HepG2 (cell line): ENCODE data around the gene HCFC1R1. TPM values are rescaled to one million over a fixed set of nuclear protein-coding genes. Genes with fewer than 3 reads are reported as not detected.
A peak's percentile ranks its signal among the peaks of the same experiment; 100 is the strongest.

Experiments used
- CHD4 ChIP-seq: fragments of 200-600 bp; sonication (generic); IDR thresholded peaks from 2 replicates; pipeline ENCODE4 v1.7.0; 2017; ENCODE audit warnings: mild to moderate bottlenecking, low read length, borderline replicate concordance
- IRX3 ChIP-seq: sonication (generic); formaldehyde crosslinking; IDR thresholded peaks from 2 replicates; pipeline ENCODE4 v1.8.1; 2023; ENCODE audit warnings: mild to moderate bottlenecking, low read depth, missing genetic modification reagents, borderline replicate concordance
- ISL2 ChIP-seq: sonication (generic); formaldehyde crosslinking; IDR thresholded peaks from 2 replicates; pipeline ENCODE4 v1.5.0; 2020; ENCODE audit warnings: missing genetic modification reagents
- KLF15 ChIP-seq: sonication (generic); formaldehyde crosslinking; IDR thresholded peaks from 2 replicates; pipeline ENCODE4 v1.8.1; 2023; ENCODE audit warnings: borderline replicate concordance, mild to moderate bottlenecking, inconsistent platforms, missing genetic modification reagents, mixed read lengths
- NFYC ChIP-seq: IDR thresholded peaks from 2 replicates; pipeline ENCODE4 v1.6.1; 2016; ENCODE audit warnings: missing genetic modification reagents, missing compliant biosample characterization
- POLR2AphosphoS5 ChIP-seq: IDR thresholded peaks from 2 replicates; pipeline ENCODE4 v1.6.1; 2012; ENCODE audit warnings: low read depth, low read length
- TOPORS ChIP-seq: sonication (generic); formaldehyde crosslinking; IDR thresholded peaks from 2 replicates; pipeline ENCODE4 v1.8.0; 2023; ENCODE audit warnings: mild to moderate bottlenecking, missing genetic modification reagents
- ZNF17 ChIP-seq: sonication (generic); formaldehyde crosslinking; IDR thresholded peaks from 2 replicates; pipeline ENCODE4 v1.5.0; 2020; ENCODE audit warnings: mild to moderate bottlenecking, missing genetic modification reagents
- ZNF207 ChIP-seq: fragments of 450-650 bp; IDR thresholded peaks from 2 replicates; pipeline ENCODE4 v1.6.1; 2016; ENCODE audit warnings: antibody characterized with exemption, borderline replicate concordance
- ZNF354B ChIP-seq: sonication (generic); formaldehyde crosslinking; IDR thresholded peaks from 2 replicates; pipeline ENCODE4 v1.8.0; 2022; ENCODE audit warnings: mild to moderate bottlenecking, missing genetic modification reagents
- ZNF83 ChIP-seq: sonication (generic); formaldehyde crosslinking; IDR thresholded peaks from 2 replicates; pipeline ENCODE4 v1.4.0; 2020; ENCODE audit warnings: missing genetic modification reagents, mild to moderate bottlenecking, borderline replicate concordance
- polyA plus RNA-seq, 8 experiments: library from polyadenylated mRNA; depleted of rRNA in 3 of 8; stranded (reverse) in 7 of 8; unstranded in 1 of 8; fragments of >200 nt; fragmentation: Illumina TruSeq in 4 of 8; extraction: Trizol in 4 of 8; gene quantifications; 2 replicates each; pipeline versions ENCODE4 v1.2.1 to v1.2.3, GENCODE V29; 2011 to 2016; ENCODE audit warnings: low read depth in 4 of 8, missing spikeins in 1 of 8, mixed read lengths in 1 of 8; ENCODE audit not compliant: insufficient read depth in 1 of 8
- total RNA-seq, 5 experiments: library from RNA; depleted of rRNA; stranded (reverse); fragments of >200 nt; fragmentation: Illumina TruSeq; extraction: Trizol; gene quantifications; 2 replicates each; pipeline ENCODE4 v1.2.3, GENCODE V29; 2016; ENCODE audit warnings: low read depth in 1 of 5
- TF ChIP-seq, protein P1 (sequence below): IDR thresholded peaks from 2 replicates; pipeline ENCODE4 v1.6.1; 2016; ENCODE audit warnings: low read depth, missing genetic modification reagents, missing compliant biosample characterization
- TF ChIP-seq, protein P2 (sequence below): sonication (generic); formaldehyde crosslinking; IDR thresholded peaks from 2 replicates; pipeline ENCODE4 v1.5.0; 2020; ENCODE audit warnings: mild to moderate bottlenecking, low read depth, missing genetic modification reagents, borderline replicate concordance
- TF ChIP-seq, protein P3 (sequence below): sonication (generic); formaldehyde crosslinking; IDR thresholded peaks from 2 replicates; pipeline ENCODE4 v1.4.0; 2020; ENCODE audit warnings: missing genetic modification reagents
- TF ChIP-seq, protein P4 (sequence below): sonication (generic); formaldehyde crosslinking; IDR thresholded peaks from 2 replicates; pipeline ENCODE4 v1.5.1; 2020; ENCODE audit warnings: missing genetic modification reagents, mild to moderate bottlenecking, borderline replicate concordance

The HCFC1R1 gene
- total and polyA plus RNA-seq, 2 of the 13 experiments (the other 11 are each of a cell fraction or from before 2014, with no cell fraction given): 13.8 to 16.1 TPM

DNA sequence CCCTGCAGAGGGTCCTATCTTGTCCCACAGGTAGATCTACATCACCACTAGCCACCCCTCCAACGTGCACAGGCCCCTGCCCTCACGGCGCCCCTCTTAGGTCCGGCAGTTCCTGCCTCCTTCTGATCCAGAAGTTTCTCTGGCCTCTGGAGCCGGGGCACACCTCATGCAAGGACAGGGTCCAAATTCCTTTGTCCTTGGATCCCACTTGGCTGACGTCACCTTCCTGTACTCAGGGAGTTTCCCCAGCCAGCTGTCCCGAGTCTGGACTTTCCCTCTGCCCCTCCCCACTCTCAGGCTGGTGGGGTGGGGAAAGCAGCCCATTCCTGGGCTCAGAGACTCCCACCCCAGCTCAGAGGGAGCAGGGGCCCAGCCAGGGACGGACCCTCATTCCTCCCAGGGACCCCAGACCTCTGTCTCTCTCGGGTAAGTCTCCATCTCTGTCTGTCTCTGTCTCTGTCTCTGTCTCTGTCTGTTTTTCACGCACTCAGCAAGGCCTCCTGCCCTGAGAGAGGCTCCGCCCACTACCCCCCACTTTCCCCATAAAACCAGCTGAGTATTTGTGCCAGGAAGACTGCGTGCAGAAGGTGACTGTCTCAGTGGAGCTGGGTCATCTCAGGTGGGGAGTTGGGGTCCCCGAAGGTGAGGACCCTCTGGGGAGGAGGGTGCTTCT is 41.5 kb upstream of the HCFC1R1 start, which contains the start of gene IL32 (continued):
- TF ChIP-seq, protein P1, sequence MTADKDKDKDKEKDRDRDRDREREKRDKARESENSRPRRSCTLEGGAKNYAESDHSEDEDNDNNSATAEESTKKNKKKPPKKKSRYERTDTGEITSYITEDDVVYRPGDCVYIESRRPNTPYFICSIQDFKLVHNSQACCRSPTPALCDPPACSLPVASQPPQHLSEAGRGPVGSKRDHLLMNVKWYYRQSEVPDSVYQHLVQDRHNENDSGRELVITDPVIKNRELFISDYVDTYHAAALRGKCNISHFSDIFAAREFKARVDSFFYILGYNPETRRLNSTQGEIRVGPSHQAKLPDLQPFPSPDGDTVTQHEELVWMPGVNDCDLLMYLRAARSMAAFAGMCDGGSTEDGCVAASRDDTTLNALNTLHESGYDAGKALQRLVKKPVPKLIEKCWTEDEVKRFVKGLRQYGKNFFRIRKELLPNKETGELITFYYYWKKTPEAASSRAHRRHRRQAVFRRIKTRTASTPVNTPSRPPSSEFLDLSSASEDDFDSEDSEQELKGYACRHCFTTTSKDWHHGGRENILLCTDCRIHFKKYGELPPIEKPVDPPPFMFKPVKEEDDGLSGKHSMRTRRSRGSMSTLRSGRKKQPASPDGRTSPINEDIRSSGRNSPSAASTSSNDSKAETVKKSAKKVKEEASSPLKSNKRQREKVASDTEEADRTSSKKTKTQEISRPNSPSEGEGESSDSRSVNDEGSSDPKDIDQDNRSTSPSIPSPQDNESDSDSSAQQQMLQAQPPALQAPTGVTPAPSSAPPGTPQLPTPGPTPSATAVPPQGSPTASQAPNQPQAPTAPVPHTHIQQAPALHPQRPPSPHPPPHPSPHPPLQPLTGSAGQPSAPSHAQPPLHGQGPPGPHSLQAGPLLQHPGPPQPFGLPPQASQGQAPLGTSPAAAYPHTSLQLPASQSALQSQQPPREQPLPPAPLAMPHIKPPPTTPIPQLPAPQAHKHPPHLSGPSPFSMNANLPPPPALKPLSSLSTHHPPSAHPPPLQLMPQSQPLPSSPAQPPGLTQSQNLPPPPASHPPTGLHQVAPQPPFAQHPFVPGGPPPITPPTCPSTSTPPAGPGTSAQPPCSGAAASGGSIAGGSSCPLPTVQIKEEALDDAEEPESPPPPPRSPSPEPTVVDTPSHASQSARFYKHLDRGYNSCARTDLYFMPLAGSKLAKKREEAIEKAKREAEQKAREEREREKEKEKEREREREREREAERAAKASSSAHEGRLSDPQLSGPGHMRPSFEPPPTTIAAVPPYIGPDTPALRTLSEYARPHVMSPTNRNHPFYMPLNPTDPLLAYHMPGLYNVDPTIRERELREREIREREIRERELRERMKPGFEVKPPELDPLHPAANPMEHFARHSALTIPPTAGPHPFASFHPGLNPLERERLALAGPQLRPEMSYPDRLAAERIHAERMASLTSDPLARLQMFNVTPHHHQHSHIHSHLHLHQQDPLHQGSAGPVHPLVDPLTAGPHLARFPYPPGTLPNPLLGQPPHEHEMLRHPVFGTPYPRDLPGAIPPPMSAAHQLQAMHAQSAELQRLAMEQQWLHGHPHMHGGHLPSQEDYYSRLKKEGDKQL (CRISPR knock-in tag): no peak
- no peak for TF ChIP-seq ZNF17 (CRISPR knock-in tag)
- peak; percentile 14; the same call in 1 of the 2 replicates for TF ChIP-seq ZNF83
- TF ChIP-seq, protein P2, sequence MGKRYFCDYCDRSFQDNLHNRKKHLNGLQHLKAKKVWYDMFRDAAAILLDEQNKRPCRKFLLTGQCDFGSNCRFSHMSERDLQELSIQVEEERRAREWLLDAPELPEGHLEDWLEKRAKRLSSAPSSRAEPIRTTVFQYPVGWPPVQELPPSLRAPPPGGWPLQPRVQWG (CRISPR knock-in tag): no peak
- TF ChIP-seq, protein P3, sequence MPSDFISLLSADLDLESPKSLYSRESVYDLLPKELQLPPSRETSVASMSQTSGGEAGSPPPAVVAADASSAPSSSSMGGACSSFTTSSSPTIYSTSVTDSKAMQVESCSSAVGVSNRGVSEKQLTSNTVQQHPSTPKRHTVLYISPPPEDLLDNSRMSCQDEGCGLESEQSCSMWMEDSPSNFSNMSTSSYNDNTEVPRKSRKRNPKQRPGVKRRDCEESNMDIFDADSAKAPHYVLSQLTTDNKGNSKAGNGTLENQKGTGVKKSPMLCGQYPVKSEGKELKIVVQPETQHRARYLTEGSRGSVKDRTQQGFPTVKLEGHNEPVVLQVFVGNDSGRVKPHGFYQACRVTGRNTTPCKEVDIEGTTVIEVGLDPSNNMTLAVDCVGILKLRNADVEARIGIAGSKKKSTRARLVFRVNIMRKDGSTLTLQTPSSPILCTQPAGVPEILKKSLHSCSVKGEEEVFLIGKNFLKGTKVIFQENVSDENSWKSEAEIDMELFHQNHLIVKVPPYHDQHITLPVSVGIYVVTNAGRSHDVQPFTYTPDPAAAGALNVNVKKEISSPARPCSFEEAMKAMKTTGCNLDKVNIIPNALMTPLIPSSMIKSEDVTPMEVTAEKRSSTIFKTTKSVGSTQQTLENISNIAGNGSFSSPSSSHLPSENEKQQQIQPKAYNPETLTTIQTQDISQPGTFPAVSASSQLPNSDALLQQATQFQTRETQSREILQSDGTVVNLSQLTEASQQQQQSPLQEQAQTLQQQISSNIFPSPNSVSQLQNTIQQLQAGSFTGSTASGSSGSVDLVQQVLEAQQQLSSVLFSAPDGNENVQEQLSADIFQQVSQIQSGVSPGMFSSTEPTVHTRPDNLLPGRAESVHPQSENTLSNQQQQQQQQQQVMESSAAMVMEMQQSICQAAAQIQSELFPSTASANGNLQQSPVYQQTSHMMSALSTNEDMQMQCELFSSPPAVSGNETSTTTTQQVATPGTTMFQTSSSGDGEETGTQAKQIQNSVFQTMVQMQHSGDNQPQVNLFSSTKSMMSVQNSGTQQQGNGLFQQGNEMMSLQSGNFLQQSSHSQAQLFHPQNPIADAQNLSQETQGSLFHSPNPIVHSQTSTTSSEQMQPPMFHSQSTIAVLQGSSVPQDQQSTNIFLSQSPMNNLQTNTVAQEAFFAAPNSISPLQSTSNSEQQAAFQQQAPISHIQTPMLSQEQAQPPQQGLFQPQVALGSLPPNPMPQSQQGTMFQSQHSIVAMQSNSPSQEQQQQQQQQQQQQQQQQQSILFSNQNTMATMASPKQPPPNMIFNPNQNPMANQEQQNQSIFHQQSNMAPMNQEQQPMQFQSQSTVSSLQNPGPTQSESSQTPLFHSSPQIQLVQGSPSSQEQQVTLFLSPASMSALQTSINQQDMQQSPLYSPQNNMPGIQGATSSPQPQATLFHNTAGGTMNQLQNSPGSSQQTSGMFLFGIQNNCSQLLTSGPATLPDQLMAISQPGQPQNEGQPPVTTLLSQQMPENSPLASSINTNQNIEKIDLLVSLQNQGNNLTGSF: no peak
- peak; percentile 72 for TF ChIP-seq POLR2AphosphoS5
- TF ChIP-seq ZNF354B (CRISPR knock-in tag): no peak
- TF ChIP-seq TOPORS (CRISPR knock-in tag): no peak; the same call in 1 of the 2 replicates
- peak; percentile 34; the same call in 1 of the 2 replicates for TF ChIP-seq ISL2
- TF ChIP-seq CHD4: no peak
- TF ChIP-seq NFYC: peak; percentile 12; the same call in 1 of the 2 replicates
- no peak for TF ChIP-seq IRX3 (CRISPR knock-in tag)
- TF ChIP-seq KLF15: no peak
- TF ChIP-seq, protein P4, sequence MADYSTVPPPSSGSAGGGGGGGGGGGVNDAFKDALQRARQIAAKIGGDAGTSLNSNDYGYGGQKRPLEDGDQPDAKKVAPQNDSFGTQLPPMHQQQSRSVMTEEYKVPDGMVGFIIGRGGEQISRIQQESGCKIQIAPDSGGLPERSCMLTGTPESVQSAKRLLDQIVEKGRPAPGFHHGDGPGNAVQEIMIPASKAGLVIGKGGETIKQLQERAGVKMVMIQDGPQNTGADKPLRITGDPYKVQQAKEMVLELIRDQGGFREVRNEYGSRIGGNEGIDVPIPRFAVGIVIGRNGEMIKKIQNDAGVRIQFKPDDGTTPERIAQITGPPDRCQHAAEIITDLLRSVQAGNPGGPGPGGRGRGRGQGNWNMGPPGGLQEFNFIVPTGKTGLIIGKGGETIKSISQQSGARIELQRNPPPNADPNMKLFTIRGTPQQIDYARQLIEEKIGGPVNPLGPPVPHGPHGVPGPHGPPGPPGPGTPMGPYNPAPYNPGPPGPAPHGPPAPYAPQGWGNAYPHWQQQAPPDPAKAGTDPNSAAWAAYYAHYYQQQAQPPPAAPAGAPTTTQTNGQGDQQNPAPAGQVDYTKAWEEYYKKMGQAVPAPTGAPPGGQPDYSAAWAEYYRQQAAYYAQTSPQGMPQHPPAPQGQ (CRISPR knock-in tag): no peak
- TF ChIP-seq ZNF207: no peak
